Measurements from ENCODE around the gene ROBO1.

The ROBO1 gene

GRCh38 chr3:78613421-78613879 is 1154.3 kb downstream of the ROBO1 start:
- no peak for DNase-seq (ENCODE audit: low read depth)

GRCh38 chr3:78611278-78611677 is 1156.5 kb downstream of the ROBO1 start:
- DNase-seq (ENCODE audit: low read depth): no peak

GRCh38 chr3:78610462-78611125 is 1157.2 kb downstream of the ROBO1 start:
- no peak for DNase-seq (ENCODE audit: low read depth)

GRCh38 chr3:78606756-78607155 is 1161.0 kb downstream of the ROBO1 start:
- DNase-seq (ENCODE audit: low read depth): no peak

GRCh38 chr3:78605178-78605577 is 1162.6 kb downstream of the ROBO1 start:
- DNase-seq (ENCODE audit: low read depth): no peak

- no peak for DNase-seq (ENCODE audit: low read depth)
Measured at GRCh38 chr3:78604341-78604740, 1163.5 kb downstream of the ROBO1 start.

- no peak for DNase-seq (ENCODE audit: low read depth)
Measured at GRCh38 chr3:78601249-78601648, 1166.5 kb downstream of the ROBO1 start.

GRCh38 chr3:78589778-78590177 is 1178.0 kb downstream of the ROBO1 start:
- DNase-seq (ENCODE audit: low read depth): no peak

GRCh38 chr3:78588906-78589621 is 1178.7 kb downstream of the ROBO1 start:
- no peak for DNase-seq (ENCODE audit: low read depth)

- DNase-seq (ENCODE audit: low read depth): no peak
Measured at GRCh38 chr3:78580681-78581080, 1187.1 kb downstream of the ROBO1 start.

GRCh38 chr3:78571486-78571885 is 1196.3 kb downstream of the ROBO1 start:
- DNase-seq (ENCODE audit: low read depth): no peak

GRCh38 chr3:78570496-78570895 is 1197.3 kb downstream of the ROBO1 start:
- no peak for DNase-seq (ENCODE audit: low read depth)

- no peak for DNase-seq (ENCODE audit: low read depth)
Measured at GRCh38 chr3:78569804-78570203, 1198.0 kb downstream of the ROBO1 start.

- no peak for DNase-seq (ENCODE audit: low read depth)
Measured at GRCh38 chr3:78565712-78566111, 1202.1 kb downstream of the ROBO1 start.

GRCh38 chr3:78562328-78562727 is 1205.5 kb downstream of the ROBO1 start:
- no peak for DNase-seq (ENCODE audit: low read depth)
